Hepatocyte (in vitro differentiated cells): ENCODE measurements around the gene POLR2H. TPM values are rescaled to one million over a fixed set of nuclear protein-coding genes. Genes with fewer than 3 reads are reported as not detected.

Source experiments
- DNase-seq: peaks from one replicate; pipeline ENCODE4 v3.0.0-alpha.2; 2016; ENCODE audit warnings: low spot score
- H2AFZ ChIP-seq: fragments of 200-600 bp; sonication (generic); 2 replicates; pipeline ENCODE4 v1.6.0; 2016; ENCODE audit warnings: antibody characterized with exemption, mild to moderate bottlenecking
- H3K27ac ChIP-seq: fragments of 200-600 bp; sonication (generic); 2 replicates; pipeline ENCODE4 v1.5.1; 2016; ENCODE audit warnings: mild to moderate bottlenecking
- H3K27me3 ChIP-seq: fragments of 200-600 bp; sonication (generic); 2 replicates; pipeline ENCODE4 v1.6.1; 2016
- H3K36me3 ChIP-seq: fragments of 200-600 bp; sonication (generic); replicated peaks from 2 replicates; pipeline ENCODE4 v1.5.1; 2016; ENCODE audit warnings: low read depth; ENCODE audit not compliant: insufficient read depth
- H3K4me1 ChIP-seq: fragments of 200-600 bp; sonication (generic); 2 replicates; pipeline ENCODE4 v1.5.1; 2016; ENCODE audit warnings: mild to moderate bottlenecking, moderate library complexity; ENCODE audit not compliant: insufficient read depth
- H3K4me2 ChIP-seq: fragments of 200-600 bp; sonication (generic); 2 replicates; pipeline ENCODE4 v1.6.0; 2016
- H3K4me3 ChIP-seq: fragments of 200-600 bp; sonication (generic); 2 replicates; pipeline ENCODE4 v1.5.1; 2016; ENCODE audit warnings: mild to moderate bottlenecking
- H3K79me2 ChIP-seq: fragments of 200-600 bp; sonication (generic); 2 replicates; pipeline ENCODE4 v1.6.0; 2017; ENCODE audit warnings: mild to moderate bottlenecking
- H3K9me2 ChIP-seq: fragments of 200-600 bp; sonication (generic); replicated peaks from 2 replicates; pipeline ENCODE4 v1.6.0; 2017; ENCODE audit warnings: mild to moderate bottlenecking; ENCODE audit not compliant: insufficient read depth
- H3K9me3 ChIP-seq: fragments of 200-600 bp; sonication (generic); 2 replicates; pipeline ENCODE4 v1.5.1; 2016; ENCODE audit warnings: low read depth, mild to moderate bottlenecking
- H4K20me1 ChIP-seq: fragments of 200-600 bp; sonication (generic); 2 replicates; pipeline ENCODE4 v1.6.0; 2016; ENCODE audit warnings: mild to moderate bottlenecking; ENCODE audit not compliant: insufficient read depth, poor library complexity, severe bottlenecking
- EZH2 ChIP-seq: fragments of 200-600 bp; sonication (generic); IDR thresholded peaks from 2 replicates; pipeline ENCODE4 v1.6.1; 2016; ENCODE audit warnings: antibody characterized with exemption, mild to moderate bottlenecking, borderline replicate concordance
- EZH2phosphoT487 ChIP-seq: fragments of 200-600 bp; sonication (generic); IDR thresholded peaks from one replicate; pipeline ENCODE4 v1.6.1; 2018; ENCODE audit warnings: antibody characterized with exemption, mild to moderate bottlenecking, low read depth, moderate library complexity; ENCODE audit not compliant: unreplicated experiment, severe bottlenecking
- WGBS: methylation state at CpG from one replicate; pipeline ENCODE4 v1.1.6; 2016; ENCODE audit warnings: low lambda C conversion rate; ENCODE audit errors: missing lambda C conversion rate; 5-methylcytosine and 5-hydroxymethylcytosine counted together
- polyA plus RNA-seq: library from polyadenylated mRNA; unstranded; fragments of >200 nt; fragmentation: Nextera tagmentation; extraction: Ambion mirVana; gene quantifications from 2 replicates; pipeline ENCODE4 v1.2.1, GENCODE V29; 2016
- total RNA-seq: library from RNA; depleted of rRNA; stranded (reverse); fragments of >200 nt; gene quantifications from 2 replicates; pipeline ENCODE4 v1.2.3, GENCODE V29; 2014
- TF ChIP-seq, protein P1 (sequence below): fragments of 200-600 bp; sonication (generic); IDR thresholded peaks from 2 replicates; pipeline ENCODE4 v1.5.1; 2016; ENCODE audit warnings: antibody characterized with exemption, mild to moderate bottlenecking; ENCODE audit not compliant: poor library complexity

Gene POLR2H
- total and polyA plus RNA-seq, 2 experiments from 2014 or later = 106 to 125 TPM

GRCh38 chr3:184344579-184345316 is 16.8 kb upstream of the POLR2H start:
- Histone ChIP-seq H2AFZ (no peak overlapping the region), H3K4me2 (peak overlapping the region; percentile 39), H3K9me2 (no peaks in the 10 kb centered on the region), H3K9me3 (no peaks in the 10 kb centered on the region), H4K20me1 (no peaks in the 10 kb centered on the region), H3K79me2 (peaks cover 12% of the 10 kb centered on the region), H3K27ac (peak overlapping the region; percentile 71), H3K27me3 (no peaks in the 10 kb centered on the region), H3K4me3 (no peak overlapping the region), H3K36me3 (no peaks in the 10 kb centered on the region), H3K4me1 (peaks cover 22% of the 10 kb centered on the region)
- DNase-seq = no peak
- 89% methylated on average over 24 of the region's 24 CpGs for WGBS
- TF ChIP-seq EZH2phosphoT487 (no peak), EZH2 (no peak)
- TF ChIP-seq, protein P1, sequence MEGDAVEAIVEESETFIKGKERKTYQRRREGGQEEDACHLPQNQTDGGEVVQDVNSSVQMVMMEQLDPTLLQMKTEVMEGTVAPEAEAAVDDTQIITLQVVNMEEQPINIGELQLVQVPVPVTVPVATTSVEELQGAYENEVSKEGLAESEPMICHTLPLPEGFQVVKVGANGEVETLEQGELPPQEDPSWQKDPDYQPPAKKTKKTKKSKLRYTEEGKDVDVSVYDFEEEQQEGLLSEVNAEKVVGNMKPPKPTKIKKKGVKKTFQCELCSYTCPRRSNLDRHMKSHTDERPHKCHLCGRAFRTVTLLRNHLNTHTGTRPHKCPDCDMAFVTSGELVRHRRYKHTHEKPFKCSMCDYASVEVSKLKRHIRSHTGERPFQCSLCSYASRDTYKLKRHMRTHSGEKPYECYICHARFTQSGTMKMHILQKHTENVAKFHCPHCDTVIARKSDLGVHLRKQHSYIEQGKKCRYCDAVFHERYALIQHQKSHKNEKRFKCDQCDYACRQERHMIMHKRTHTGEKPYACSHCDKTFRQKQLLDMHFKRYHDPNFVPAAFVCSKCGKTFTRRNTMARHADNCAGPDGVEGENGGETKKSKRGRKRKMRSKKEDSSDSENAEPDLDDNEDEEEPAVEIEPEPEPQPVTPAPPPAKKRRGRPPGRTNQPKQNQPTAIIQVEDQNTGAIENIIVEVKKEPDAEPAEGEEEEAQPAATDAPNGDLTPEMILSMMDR = no peak

DNA sequence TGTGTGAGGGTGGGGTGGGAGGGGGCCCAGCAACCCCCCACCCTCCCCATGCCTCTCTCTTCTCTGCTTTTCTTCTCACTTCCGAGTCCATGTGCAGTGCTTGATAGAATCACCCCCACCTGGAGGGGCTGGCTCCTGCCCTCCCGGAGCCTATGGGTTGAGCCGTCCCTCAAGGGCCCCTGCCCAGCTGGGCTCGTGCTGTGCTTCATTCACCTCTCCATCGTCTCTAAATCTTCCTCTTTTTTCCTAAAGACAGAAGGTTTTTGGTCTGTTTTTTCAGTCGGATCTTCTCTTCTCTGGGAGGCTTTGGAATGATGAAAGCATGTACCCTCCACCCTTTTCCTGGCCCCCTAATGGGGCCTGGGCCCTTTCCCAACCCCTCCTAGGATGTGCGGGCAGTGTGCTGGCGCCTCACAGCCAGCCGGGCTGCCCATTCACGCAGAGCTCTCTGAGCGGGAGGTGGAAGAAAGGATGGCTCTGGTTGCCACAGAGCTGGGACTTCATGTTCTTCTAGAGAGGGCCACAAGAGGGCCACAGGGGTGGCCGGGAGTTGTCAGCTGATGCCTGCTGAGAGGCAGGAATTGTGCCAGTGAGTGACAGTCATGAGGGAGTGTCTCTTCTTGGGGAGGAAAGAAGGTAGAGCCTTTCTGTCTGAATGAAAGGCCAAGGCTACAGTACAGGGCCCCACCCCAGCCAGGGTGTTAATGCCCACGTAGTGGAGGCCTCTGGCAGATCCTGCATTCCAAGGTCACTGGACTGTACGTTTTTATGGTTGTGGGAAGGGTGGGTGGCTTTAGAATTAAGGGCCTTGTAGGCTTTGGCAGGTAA is 16.0 kb upstream of the POLR2H start:
- H3K27me3 ChIP-seq = no peaks in the 10 kb centered on the region
- H3K4me1 ChIP-seq = peaks cover 22% of the 10 kb centered on the region
- peak overlapping the region; percentile 39 for H3K4me2 ChIP-seq
- no peaks in the 10 kb centered on the region for H3K9me3 ChIP-seq
- H3K4me3 ChIP-seq = no peak overlapping the region
- peak overlapping the region; percentile 71 for H3K27ac ChIP-seq
- DNase-seq = peak; percentile 89
- H3K36me3 ChIP-seq = no peaks in the 10 kb centered on the region
- no peaks in the 10 kb centered on the region for H4K20me1 ChIP-seq
- H2AFZ ChIP-seq = no peak overlapping the region
- no peaks in the 10 kb centered on the region for H3K9me2 ChIP-seq
- H3K79me2 ChIP-seq = peaks cover 5% of the 10 kb centered on the region
- 33% methylated on average over 14 of the region's 14 CpGs for WGBS
- TF ChIP-seq, protein P1 = peak; percentile 46
- no peak for TF ChIP-seq EZH2phosphoT487

- H3K36me3 ChIP-seq = no peaks in the 10 kb centered on the region
- no peaks in the 10 kb centered on the region for H3K79me2 ChIP-seq
- H3K9me3 ChIP-seq = no peaks in the 10 kb centered on the region
- no peak for DNase-seq
- WGBS = 97% methylated on average over 20 of the region's 20 CpGs
- no peaks in the 10 kb centered on the region for H3K27me3 ChIP-seq
- no peak overlapping the region for H2AFZ ChIP-seq
- no peaks in the 10 kb centered on the region for H3K9me2 ChIP-seq
- H3K4me2 ChIP-seq = no peak overlapping the region
- TF ChIP-seq EZH2phosphoT487 (no peak), EZH2 (no peak)
- TF ChIP-seq, protein P1 = no peak
- H3K4me1 ChIP-seq = peaks cover 23% of the 10 kb centered on the region
- peak overlapping the region; percentile 71 for H3K27ac ChIP-seq
- H4K20me1 ChIP-seq = no peaks in the 10 kb centered on the region
- H3K4me3 ChIP-seq = no peak overlapping the region
Measured at GRCh38 chr3:184346480-184347190, 14.9 kb upstream of the POLR2H start.
